AG04450 (cell line): ENCODE data around the gene STRN. TPM values are rescaled to one million over a fixed set of nuclear protein-coding genes. Genes with fewer than 3 reads are reported as not detected.

ENCODE experiments used
- CTCF ChIA-PET: fragments of 300-600, 350-600 bp; formaldehyde crosslinking; extraction: SDS; loops from one replicate; lab custom pipeline; 2022; ENCODE audit warnings: antibody characterized with exemption, inconsistent platforms; lab: Charles Lee
- POLR2A ChIA-PET: fragments of 350-600 bp; formaldehyde crosslinking; extraction: SDS; loops from one replicate; lab custom pipeline; 2021; ENCODE audit warnings: antibody characterized with exemption, inconsistent platforms; lab: Yijun Ruan, JAX
- DNase-seq: peaks from one replicate; pipeline ENCODE4 v3.0.0-alpha.2; 2011; ENCODE audit warnings: low read depth, low spot score
- H3K27ac ChIP-seq: one replicate; pipeline ENCODE4 v1.5.1; 2012; ENCODE audit warnings: low read depth, low read length, control low read depth
- H3K27me3 ChIP-seq: one replicate; pipeline ENCODE4 v1.6.0; 2012; ENCODE audit warnings: low read length; ENCODE audit not compliant: control insufficient read depth, insufficient read depth
- H3K4me3 ChIP-seq: 2 replicates; pipeline ENCODE4 v1.5.1; 2011; ENCODE audit warnings: mild to moderate bottlenecking, low read depth, low read length, control low read depth
- H3K9me3 ChIP-seq: 2 replicates; pipeline ENCODE4 v1.5.1; 2012; ENCODE audit warnings: low read length; ENCODE audit not compliant: control insufficient read depth, insufficient read depth
- CTCF ChIP-seq: IDR thresholded peaks from 2 replicates; pipeline ENCODE4 v1.5.1; 2011; ENCODE audit warnings: low read depth, low read length, control low read depth, inconsistent platforms
- polyA plus RNA-seq: library from polyadenylated mRNA; depleted of rRNA; stranded (reverse); fragments of >200 nt; gene quantifications from 2 replicates; pipeline ENCODE4 v1.2.3, GENCODE V29; 2011; rRNA removed
- small RNA-seq: library from RNA; depleted of rRNA; stranded (forward); fragments of <200 nt; gene quantifications from one replicate; pipeline ENCODE3, GENCODE V24; 2012; ENCODE audit warnings: low read depth; ENCODE audit not compliant: insufficient read length

The STRN gene
- polyA plus RNA-seq, 1 experiment = 20.0 TPM

- no peak for TF ChIP-seq CTCF
- H3K27ac ChIP-seq = no peak overlapping the region
- H3K9me3 ChIP-seq = no peaks in the 10 kb centered on the region
- ChIA-PET CTCF (interaction anchor here (6.2 kb wide), 1 partner anchor 13 kb away, joined by 67 read pairs; no protein-coding TSS in a partner anchor), POLR2A (no interaction called here)
- H3K4me3 ChIP-seq = no peak overlapping the region
- no peak for DNase-seq
- H3K27me3 ChIP-seq = peaks cover 13% of the 10 kb centered on the region
Observed at GRCh38 chr2:36797324-36798070, 168.8 kb downstream of the STRN start.

Small RNA genes within 50 kb of the gene (small RNA-seq; reads per million reads assigned to genes)
- gene RNU6-577P = not detected

Other genes starting within 250 kb of the STRN start
- gene HEATR5B, start 117.8 kb upstream of the STRN start, polyA plus RNA-seq = 14.1 and 17.8 TPM in 2 replicates
- 4.7 and 7.2 TPM in 2 replicates for gene GPATCH11, start 118.0 kb upstream of the STRN start, polyA plus RNA-seq
- 24.2 and 36.5 TPM in 2 replicates for gene EIF2AK2, start 190.4 kb upstream of the STRN start, polyA plus RNA-seq
- not detected in 2 replicates for gene SULT6B1, start 222.1 kb upstream of the STRN start, polyA plus RNA-seq
- 42.1 and 50.5 TPM in 2 replicates for gene CEBPZOS, start 230.0 kb upstream of the STRN start, polyA plus RNA-seq